HCT116 (cell line): ENCODE data around the gene SLC6A8.
A peak's percentile ranks its signal among the peaks of the same experiment; 100 is the strongest.

Experiments used
- CEBPB ChIP-seq: IDR thresholded peaks from 2 replicates; pipeline ENCODE4 v1.6.1; 2012; ENCODE audit warnings: low read depth
- CTCF ChIP-seq, 3 experiments: fragments of 200-600 bp in 1 of 3; sonication (generic) in 1 of 3; IDR thresholded peaks in 2 of 3; conservative IDR thresholded peaks in 1 of 3; 2 replicates each; pipeline ENCODE4 v1.5.1; 2012 to 2017; ENCODE audit warnings: low read depth in 2 of 3, low read length in 2 of 3, antibody characterized with exemption in 1 of 3, borderline replicate concordance in 1 of 3, control low read depth in 1 of 3, mild to moderate bottlenecking in 1 of 3, mixed read lengths in 1 of 3, mixed run types in 1 of 3, moderate library complexity in 1 of 3; ENCODE audit not compliant: insufficient read depth in 1 of 3
- EZH2 ChIP-seq: fragments of 200-600 bp; sonication (generic); IDR thresholded peaks from 2 replicates; pipeline ENCODE4 v1.6.1; 2017; ENCODE audit warnings: antibody characterized with exemption, mixed run types
- POLR2A ChIP-seq: IDR thresholded peaks from 2 replicates; pipeline ENCODE4 v1.7.0; 2011; ENCODE audit warnings: borderline replicate concordance; ENCODE audit not compliant: insufficient read depth, insufficient read length; ENCODE audit errors: extremely low read depth
- POLR2AphosphoS5 ChIP-seq: IDR thresholded peaks from 2 replicates; pipeline ENCODE4 v1.6.1; 2011; ENCODE audit warnings: mild to moderate bottlenecking, low read depth, low read length, moderate library complexity
- RAD21 ChIP-seq: IDR thresholded peaks from 2 replicates; pipeline ENCODE4 v1.6.1; 2012; ENCODE audit warnings: low read depth, mild to moderate bottlenecking
- REST ChIP-seq: IDR thresholded peaks from 2 replicates; pipeline ENCODE4 v1.6.1; 2012; ENCODE audit warnings: low read depth
- YY1 ChIP-seq: IDR thresholded peaks from 2 replicates; pipeline ENCODE4 v1.6.1; 2011; ENCODE audit warnings: low read length, low read depth, moderate library complexity, mild to moderate bottlenecking; ENCODE audit not compliant: insufficient replicate concordance; ENCODE audit errors: extremely low read depth
- TF ChIP-seq, protein P1 (sequence below): IDR thresholded peaks from 2 replicates; pipeline ENCODE4 v1.6.1; 2012

GRCh38 chrX:153735274-153735673 lies 47.5 kb downstream of the SLC6A8 start:
- TF ChIP-seq POLR2AphosphoS5 = no peak
- TF ChIP-seq RAD21 = no peak
- no peak for TF ChIP-seq POLR2A
- TF ChIP-seq EZH2 = no peak
- peak in 1 of 3 experiments; percentile 16; a peak in 1 of 6 replicates for TF ChIP-seq CTCF (IDR thresholded peaks at IDR 0.05 in 2 of 3, conservative IDR thresholded peaks at IDR 0.05 in 1 of 3; ENCODE audit: borderline replicate concordance in 1 of 3, insufficient read depth in 1 of 3, low read depth in 2 of 3, low read length in 2 of 3)
- no peak for TF ChIP-seq CEBPB
- no peak for TF ChIP-seq REST
- no peak for TF ChIP-seq YY1
- TF ChIP-seq, protein P1, sequence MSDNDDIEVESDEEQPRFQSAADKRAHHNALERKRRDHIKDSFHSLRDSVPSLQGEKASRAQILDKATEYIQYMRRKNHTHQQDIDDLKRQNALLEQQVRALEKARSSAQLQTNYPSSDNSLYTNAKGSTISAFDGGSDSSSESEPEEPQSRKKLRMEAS = no peak
